Dedifferentiated amniotic fluid mesenchymal stem cell (primary cell): ENCODE measurements around the gene KLHL30.

Experiments used
- DNase-seq: peaks from one replicate; pipeline ENCODE4 v3.0.0-alpha.2; 2016; ENCODE audit errors: extremely low spot score

The KLHL30 gene

GRCh38 chr2:238117199-238118154 is 21.0 kb upstream of the KLHL30 start:
- no peak for DNase-seq

GRCh38 chr2:238119756-238120462 is 18.6 kb upstream of the KLHL30 start:
- no peak for DNase-seq

GRCh38 chr2:238120463-238121298 is 17.8 kb upstream of the KLHL30 start:
- no peak for DNase-seq

- DNase-seq = no peak
Observed at GRCh38 chr2:238121511-238122286, 16.8 kb upstream of the KLHL30 start.

GRCh38 chr2:238122287-238123217 is 15.9 kb upstream of the KLHL30 start:
- no peak for DNase-seq

- DNase-seq = no peak
Observed at GRCh38 chr2:238123218-238123971, 15.1 kb upstream of the KLHL30 start.

- no peak for DNase-seq
Observed at GRCh38 chr2:238123991-238124470, 14.4 kb upstream of the KLHL30 start.

- DNase-seq = no peak
Observed at GRCh38 chr2:238124488-238125126, 13.9 kb upstream of the KLHL30 start.

GRCh38 chr2:238125127-238125885 is 13.2 kb upstream of the KLHL30 start:
- DNase-seq = no peak

GRCh38 chr2:238126338-238126737 is 12.1 kb upstream of the KLHL30 start:
- no peak for DNase-seq

GRCh38 chr2:238126775-238127164 is 11.7 kb upstream of the KLHL30 start:
- no peak for DNase-seq

- no peak for DNase-seq
Observed at GRCh38 chr2:238127165-238128060, 11.1 kb upstream of the KLHL30 start.

- DNase-seq = no peak
Observed at GRCh38 chr2:238128061-238128440, 10.4 kb upstream of the KLHL30 start.

- DNase-seq = no peak
Observed at GRCh38 chr2:238128534-238129001, 9.9 kb upstream of the KLHL30 start.

GRCh38 chr2:238129166-238130010 is 9.1 kb upstream of the KLHL30 start:
- no peak for DNase-seq
